ENCODE measurements around the gene E2F1. TPM values are rescaled to one million over a fixed set of nuclear protein-coding genes. Genes with fewer than 3 reads are reported as not detected.

E2F1 gene
- total RNA-seq, 2 donors from 2014 or later, result 2.6 to 11.5 TPM

GRCh38 chr20:33689493-33689892 lies 3.3 kb upstream of the E2F1 start:
- Mint-ChIP-seq H3K36me3 (ENCODE audit: low read depth) (no peaks in the 10 kb centered on the region), H3K4me1 (peaks cover 27% of the 10 kb centered on the region), H3K4me3 (no peak overlapping the region), H3K27me3 (no peaks in the 10 kb centered on the region), H3K27ac (peak overlapping the region; percentile 77)
- H3K9me3 ChIP-seq (ENCODE audit: control insufficient read depth, low read length, poor library complexity, severe bottlenecking), result no peaks in the 10 kb centered on the region
- ATAC-seq (no peak), DNase-seq (no peak)

GRCh38 chr20:33688938-33689424 lies 2.8 kb upstream of the E2F1 start:
- peak overlapping the region; percentile 77 for H3K27ac Mint-ChIP-seq
- DNase-seq, result no peak
- H3K36me3 Mint-ChIP-seq (ENCODE audit: low read depth), result no peaks in the 10 kb centered on the region
- no peak overlapping the region for H3K4me3 Mint-ChIP-seq
- no peaks in the 10 kb centered on the region for H3K27me3 Mint-ChIP-seq
- ATAC-seq, result no peak
- H3K9me3 ChIP-seq (ENCODE audit: control insufficient read depth, low read length, poor library complexity, severe bottlenecking), result no peaks in the 10 kb centered on the region
- peaks cover 27% of the 10 kb centered on the region for H3K4me1 Mint-ChIP-seq

GRCh38 chr20:33687993-33688937 lies 2.1 kb upstream of the E2F1 start:
- no peak for DNase-seq

GRCh38 chr20:33687370-33687915 lies 1.3 kb upstream of the E2F1 start:
- Mint-ChIP-seq H3K27me3 (no peaks in the 10 kb centered on the region), H3K4me1 (peaks cover 27% of the 10 kb centered on the region), H3K4me3 (peak overlapping the region; percentile 85), H3K27ac (peak overlapping the region; percentile 77), H3K36me3 (ENCODE audit: low read depth) (no peaks in the 10 kb centered on the region)
- H3K9me3 ChIP-seq (ENCODE audit: control insufficient read depth, low read length, poor library complexity, severe bottlenecking), result no peaks in the 10 kb centered on the region
- DNase-seq, result no peak
- ATAC-seq, result no peak

More at GRCh38 chr20:33687993-33688937, 2.1 kb upstream of the E2F1 start:
- ATAC-seq, result no peak
- H3K27ac Mint-ChIP-seq, result peak overlapping the region; percentile 77
- no peak overlapping the region for H3K4me3 Mint-ChIP-seq
- H3K27me3 Mint-ChIP-seq, result no peaks in the 10 kb centered on the region
- H3K9me3 ChIP-seq (ENCODE audit: control insufficient read depth, low read length, poor library complexity, severe bottlenecking), result no peaks in the 10 kb centered on the region
- H3K36me3 Mint-ChIP-seq (ENCODE audit: low read depth), result no peaks in the 10 kb centered on the region
- peaks cover 27% of the 10 kb centered on the region for H3K4me1 Mint-ChIP-seq

- no peaks in the 10 kb centered on the region for H3K27me3 Mint-ChIP-seq
- ATAC-seq, result no peak
- no peaks in the 10 kb centered on the region for H3K9me3 ChIP-seq (ENCODE audit: control insufficient read depth, low read length, poor library complexity, severe bottlenecking)
- peak overlapping the region; percentile 67 for H3K27ac Mint-ChIP-seq
- H3K4me1 Mint-ChIP-seq, result peaks cover 28% of the 10 kb centered on the region
- DNase-seq, result no peak
- no peaks in the 10 kb centered on the region for H3K36me3 Mint-ChIP-seq (ENCODE audit: low read depth)
- H3K4me3 Mint-ChIP-seq, result peak overlapping the region; percentile 85
These were observed 790 bp upstream of the E2F1 start for GRCh38 chr20:33686984-33687366.

- DNase-seq (peak in 2 of 3 donors; percentile 39 to 51), ATAC-seq (peak; percentile 26)
- Mint-ChIP-seq H3K27me3 (no peaks in the 10 kb centered on the region), H3K4me3 (peak overlapping the region; percentile 78), H3K27ac (no peak overlapping the region), H3K36me3 (ENCODE audit: low read depth) (no peaks in the 10 kb centered on the region), H3K4me1 (peaks cover 32% of the 10 kb centered on the region)
- H3K9me3 ChIP-seq (ENCODE audit: control insufficient read depth, low read length, poor library complexity, severe bottlenecking), result no peaks in the 10 kb centered on the region
These were observed 671 bp downstream of the E2F1 start for GRCh38 chr20:33685328-33686099.

- peaks cover 29% of the 10 kb centered on the region for H3K4me1 Mint-ChIP-seq
- ATAC-seq (no peak), DNase-seq (no peak)
- H3K27ac Mint-ChIP-seq, result no peak overlapping the region
- peak overlapping the region; percentile 67 for H3K4me3 Mint-ChIP-seq
- H3K36me3 Mint-ChIP-seq (ENCODE audit: low read depth), result no peaks in the 10 kb centered on the region
- no peaks in the 10 kb centered on the region for H3K27me3 Mint-ChIP-seq
- H3K9me3 ChIP-seq (ENCODE audit: control insufficient read depth, low read length, poor library complexity, severe bottlenecking), result no peaks in the 10 kb centered on the region
These were observed 1.5 kb downstream of the E2F1 start for GRCh38 chr20:33684533-33685327.

GRCh38 chr20:33681728-33682353 lies 4.3 kb downstream of the E2F1 start:
- Mint-ChIP-seq H3K36me3 (ENCODE audit: low read depth) (no peaks in the 10 kb centered on the region), H3K4me1 (peaks cover 38% of the 10 kb centered on the region), H3K4me3 (no peak overlapping the region), H3K27me3 (no peaks in the 10 kb centered on the region), H3K27ac (peak overlapping the region; percentile 57)
- no peaks in the 10 kb centered on the region for H3K9me3 ChIP-seq (ENCODE audit: control insufficient read depth, low read length, poor library complexity, severe bottlenecking)
- ATAC-seq, result no peak
- no peak for DNase-seq

- Mint-ChIP-seq H3K27me3 (no peaks in the 10 kb centered on the region), H3K27ac (peak overlapping the region; percentile 57), H3K4me1 (peaks cover 34% of the 10 kb centered on the region), H3K36me3 (ENCODE audit: low read depth) (no peaks in the 10 kb centered on the region), H3K4me3 (no peak overlapping the region)
- no peaks in the 10 kb centered on the region for H3K9me3 ChIP-seq (ENCODE audit: control insufficient read depth, low read length, poor library complexity, severe bottlenecking)
- ATAC-seq, result no peak
- DNase-seq, result no peak
These were observed 4.9 kb downstream of the E2F1 start for GRCh38 chr20:33681288-33681687.

- Mint-ChIP-seq H3K36me3 (ENCODE audit: low read depth) (no peaks in the 10 kb centered on the region), H3K27ac (peak overlapping the region; percentile 57), H3K27me3 (no peaks in the 10 kb centered on the region), H3K4me1 (peaks cover 34% of the 10 kb centered on the region), H3K4me3 (no peak overlapping the region)
- DNase-seq (no peak), ATAC-seq (no peak)
- H3K9me3 ChIP-seq (ENCODE audit: control insufficient read depth, low read length, poor library complexity, severe bottlenecking), result no peaks in the 10 kb centered on the region
These were observed 5.5 kb downstream of the E2F1 start for GRCh38 chr20:33680686-33681085.

- H3K27ac Mint-ChIP-seq, result peak overlapping the region; percentile 92
- no peaks in the 10 kb centered on the region for H3K27me3 Mint-ChIP-seq
- H3K36me3 Mint-ChIP-seq (ENCODE audit: low read depth), result no peaks in the 10 kb centered on the region
- no peaks in the 10 kb centered on the region for H3K9me3 ChIP-seq (ENCODE audit: control insufficient read depth, low read length, poor library complexity, severe bottlenecking)
- H3K4me1 Mint-ChIP-seq, result peaks cover 33% of the 10 kb centered on the region
- DNase-seq (peak in 1 of 3 donors; percentile 32), ATAC-seq (peak; percentile 85)
- H3K4me3 Mint-ChIP-seq, result peak overlapping the region; percentile 84
These were observed 6.3 kb downstream of the E2F1 start for GRCh38 chr20:33679758-33680485.
